C4-2B (cell line): ENCODE measurements around the gene UVRAG.

Experiments
- H3K27ac ChIP-seq: fragments of 450-650 bp; 2 replicates; pipeline ENCODE4 v1.5.1; 2017
- CTCF ChIP-seq: fragments of 450-650 bp; conservative IDR thresholded peaks from 2 replicates; pipeline ENCODE4 v1.5.1; 2017; ENCODE audit warnings: mild to moderate bottlenecking
- ZFX ChIP-seq: fragments of 450-650 bp; IDR thresholded peaks from 2 replicates; pipeline ENCODE4 v1.6.1; 2017

Gene UVRAG

GRCh38 chr11:75888416-75888815 lies 73.4 kb downstream of the UVRAG start:
- TF ChIP-seq ZFX, result no peak
- no peak for TF ChIP-seq CTCF
- no peak overlapping the region for H3K27ac ChIP-seq

- no peak overlapping the region for H3K27ac ChIP-seq
- TF ChIP-seq CTCF, result no peak
- TF ChIP-seq ZFX, result no peak
These were observed 77.1 kb downstream of the UVRAG start for GRCh38 chr11:75891947-75892739.

- no peak overlapping the region for H3K27ac ChIP-seq
- TF ChIP-seq CTCF (no peak), ZFX (no peak)
These were observed 78.2 kb downstream of the UVRAG start for GRCh38 chr11:75893251-75893650.

- no peak for TF ChIP-seq CTCF
- no peak for TF ChIP-seq ZFX
These were observed 79.1 kb downstream of the UVRAG start for GRCh38 chr11:75894036-75894585.

GRCh38 chr11:75896843-75897419 lies 81.9 kb downstream of the UVRAG start:
- H3K27ac ChIP-seq, result no peak overlapping the region
- TF ChIP-seq CTCF (peak; percentile 80), ZFX (no peak)

More at GRCh38 chr11:75894036-75894585, 79.1 kb downstream of the UVRAG start:
- H3K27ac ChIP-seq, result no peak overlapping the region

- TF ChIP-seq ZFX (no peak), CTCF (no peak)
- H3K27ac ChIP-seq, result no peak overlapping the region
These were observed 83.9 kb downstream of the UVRAG start for GRCh38 chr11:75898871-75899270.

- H3K27ac ChIP-seq, result no peak overlapping the region
- TF ChIP-seq ZFX, result no peak
These were observed 84.8 kb downstream of the UVRAG start for GRCh38 chr11:75899806-75900205.

GRCh38 chr11:75900848-75901247 lies 85.8 kb downstream of the UVRAG start:
- TF ChIP-seq ZFX, result no peak
- TF ChIP-seq CTCF, result no peak
- H3K27ac ChIP-seq, result no peak overlapping the region
